Activated CD4-positive, CD25-positive, alpha-beta regulatory T cell (primary cell): Measurements from ENCODE around the gene BMPR1B.
"Not testable (repeated sequence)": the region's sequence is repeated elsewhere in the genome, so short reads cannot be mapped to it uniquely, and the experiment has no call there.

Source experiments
- DNase-seq, 4 experiments: peaks; one replicate each; lab custom pipeline; 2025; lab: John Stamatoyannopoulos, UW

The BMPR1B gene

DNA sequence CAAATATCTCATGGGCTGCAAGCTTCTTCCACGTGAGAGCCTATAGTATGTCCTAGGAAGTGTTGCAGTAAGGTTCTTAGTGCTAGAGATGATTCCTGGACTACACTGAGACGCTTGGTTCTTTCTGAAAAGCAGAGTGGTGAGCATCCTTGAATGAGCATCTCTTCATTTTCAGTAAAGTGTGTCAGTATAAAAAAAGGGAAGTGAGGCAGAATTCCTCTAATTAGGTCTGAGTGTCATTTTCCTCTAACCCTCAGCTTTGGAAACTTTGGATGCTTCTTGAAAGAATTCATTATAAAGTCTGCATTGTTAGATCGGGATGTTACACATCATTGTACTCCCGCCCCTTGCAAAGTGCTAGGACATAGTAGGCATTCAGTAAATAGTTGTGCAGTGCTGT lies 5.2 kb downstream of the BMPR1B start:
- DNase-seq, result no peak

DNA sequence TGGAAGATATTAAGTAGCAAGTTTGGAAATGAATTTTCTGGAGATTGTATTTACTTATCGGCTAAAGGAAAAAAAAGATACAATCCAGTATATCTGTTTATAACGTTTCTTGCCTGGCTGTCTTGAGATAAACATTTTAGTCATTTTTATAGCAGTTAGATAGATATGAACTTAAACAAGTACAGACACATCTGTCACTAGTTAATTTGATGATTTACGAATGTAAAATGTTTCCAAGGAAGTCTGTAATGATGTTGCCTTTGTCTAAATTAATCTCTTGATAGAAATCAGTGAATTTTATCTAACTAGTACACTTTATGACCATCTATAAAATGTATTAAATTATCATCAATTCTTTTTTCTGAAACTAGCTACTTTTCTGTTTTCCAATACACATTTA lies 5.7 kb downstream of the BMPR1B start:
- DNase-seq, result no peak

- DNase-seq, result no peak
Measured at GRCh38 chr4:94764069-94764468, 6.3 kb downstream of the BMPR1B start.

GRCh38 chr4:94765174-94765573 lies 7.4 kb downstream of the BMPR1B start:
- no peak for DNase-seq

- no peak for DNase-seq
Measured at GRCh38 chr4:94765648-94766047, 7.9 kb downstream of the BMPR1B start.

- DNase-seq, result no peak
Measured at GRCh38 chr4:94766856-94767255, 9.1 kb downstream of the BMPR1B start.

DNA sequence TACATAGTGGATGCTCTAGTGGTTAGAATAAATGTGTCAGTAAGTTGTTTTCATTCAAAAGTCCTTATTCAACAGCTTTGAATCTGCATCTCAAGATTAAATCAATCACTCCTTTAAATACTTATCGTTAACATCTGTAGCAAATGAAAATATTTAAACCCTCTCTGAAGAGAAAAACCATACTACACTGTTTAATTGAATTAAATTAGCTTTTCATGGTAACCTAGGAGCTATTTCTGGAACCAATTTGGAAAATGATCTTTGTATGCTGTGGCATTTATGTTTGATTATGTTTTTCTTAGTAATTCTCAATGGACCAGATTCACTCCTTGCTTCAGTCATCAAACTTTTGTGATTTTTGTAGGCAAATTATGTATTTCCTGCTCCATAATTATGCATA lies 9.7 kb downstream of the BMPR1B start:
- DNase-seq, result no peak

DNA sequence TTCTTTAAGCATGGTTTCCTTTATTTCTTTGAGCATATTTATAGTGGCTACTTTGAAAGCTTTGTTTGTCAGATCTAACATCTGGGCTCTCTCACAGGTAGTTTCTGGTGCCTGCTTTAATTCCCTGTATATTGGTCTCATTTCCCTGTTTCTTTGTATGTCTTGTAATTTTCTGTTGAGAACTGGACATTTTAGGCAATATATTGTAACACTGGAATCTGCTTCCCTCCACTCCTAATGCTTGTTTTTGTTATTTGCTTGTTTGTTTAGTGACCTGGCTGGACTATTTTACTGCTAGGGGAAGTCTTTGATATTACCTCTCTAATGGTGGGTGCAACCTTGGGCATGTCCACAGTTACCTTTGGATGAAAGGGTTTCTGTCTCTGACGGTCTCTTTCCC lies 25.0 kb downstream of the BMPR1B start:
- no peak for DNase-seq

- DNase-seq, result no peak
Measured at GRCh38 chr4:94791701-94792100, 33.9 kb downstream of the BMPR1B start.

DNA sequence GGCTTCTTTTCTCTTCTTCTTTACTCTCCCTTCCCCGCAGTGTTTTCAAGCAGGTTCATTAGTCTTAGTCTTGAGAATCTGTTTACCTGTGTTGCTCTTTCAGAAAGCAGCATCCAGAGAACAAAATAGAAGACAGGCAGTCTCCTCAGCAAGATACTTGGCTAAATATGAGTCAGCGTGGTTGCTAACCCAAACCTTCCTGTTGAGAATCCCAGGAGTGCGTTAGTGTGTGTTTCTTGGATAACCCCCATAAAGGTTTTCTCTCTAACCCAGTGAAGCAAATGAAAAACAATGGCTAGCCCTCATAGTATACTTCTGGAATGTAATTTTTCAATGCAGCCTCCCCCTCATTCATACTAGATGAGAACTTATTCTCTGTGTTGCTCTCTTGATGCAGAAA lies 41.1 kb downstream of the BMPR1B start:
- DNase-seq, result no peak

GRCh38 chr4:94801016-94801415 lies 43.3 kb downstream of the BMPR1B start:
- no peak for DNase-seq

DNA sequence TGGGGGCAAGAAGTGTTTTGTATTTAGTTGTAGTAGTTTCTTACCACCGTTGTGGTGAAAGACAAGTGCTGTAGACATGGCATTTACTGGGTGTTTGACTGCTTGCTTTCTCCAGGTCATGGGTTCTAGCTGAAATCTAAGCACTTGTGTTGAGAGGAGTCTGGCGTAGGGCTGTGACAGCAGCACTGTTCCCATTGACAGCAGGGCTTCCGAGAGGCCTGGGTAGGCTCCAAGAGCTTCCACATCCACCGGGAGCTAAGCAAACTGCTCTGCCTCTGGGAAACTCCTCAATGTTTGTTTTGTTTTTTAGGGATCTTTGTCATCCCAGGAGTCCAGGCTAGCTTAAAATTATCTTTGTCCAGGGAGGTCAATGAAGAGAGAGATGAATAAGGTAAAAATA lies 44.3 kb downstream of the BMPR1B start:
- DNase-seq, result no peak

DNA sequence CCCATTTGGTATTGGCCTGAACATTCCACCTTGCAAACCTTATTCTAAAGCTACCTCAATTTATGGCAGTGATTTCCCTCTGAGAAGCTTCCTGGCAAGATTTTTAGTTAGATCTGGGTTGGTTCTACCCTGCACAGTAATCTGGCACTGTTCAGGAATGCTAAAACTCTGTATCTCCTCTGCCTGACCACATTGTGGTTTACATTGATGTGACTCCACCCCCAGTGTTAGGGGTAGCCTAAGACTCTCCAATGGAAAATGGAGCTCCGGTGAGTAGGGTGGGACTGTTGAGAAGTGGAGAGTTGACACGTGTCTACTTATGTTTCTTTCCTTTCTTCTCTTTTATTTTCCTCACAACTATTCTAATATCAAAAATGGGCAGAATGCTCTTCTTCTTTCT lies 45.4 kb downstream of the BMPR1B start:
- no peak for DNase-seq

- DNase-seq, result no peak
Measured at GRCh38 chr4:94804650-94805049, 46.9 kb downstream of the BMPR1B start.

DNA sequence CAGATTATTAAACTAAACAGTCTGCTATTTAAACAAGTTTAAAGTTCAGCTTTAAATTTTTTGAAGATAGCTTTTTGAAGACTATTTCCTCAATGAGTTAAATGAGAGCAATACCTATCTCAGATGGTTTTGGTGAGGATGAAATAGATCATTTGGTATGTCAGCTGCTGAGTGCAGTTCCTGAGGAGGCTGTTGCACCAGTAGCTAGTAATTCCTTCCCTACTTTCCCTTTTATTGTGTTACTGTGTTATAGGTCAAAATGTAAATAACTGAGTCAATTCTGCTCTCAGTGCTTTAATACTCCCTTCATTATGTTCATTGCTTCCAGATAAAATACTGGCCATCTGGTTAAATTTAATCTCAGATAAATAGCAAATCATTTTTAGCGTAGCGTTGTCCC lies 48.6 kb downstream of the BMPR1B start:
- DNase-seq, result no peak

DNA sequence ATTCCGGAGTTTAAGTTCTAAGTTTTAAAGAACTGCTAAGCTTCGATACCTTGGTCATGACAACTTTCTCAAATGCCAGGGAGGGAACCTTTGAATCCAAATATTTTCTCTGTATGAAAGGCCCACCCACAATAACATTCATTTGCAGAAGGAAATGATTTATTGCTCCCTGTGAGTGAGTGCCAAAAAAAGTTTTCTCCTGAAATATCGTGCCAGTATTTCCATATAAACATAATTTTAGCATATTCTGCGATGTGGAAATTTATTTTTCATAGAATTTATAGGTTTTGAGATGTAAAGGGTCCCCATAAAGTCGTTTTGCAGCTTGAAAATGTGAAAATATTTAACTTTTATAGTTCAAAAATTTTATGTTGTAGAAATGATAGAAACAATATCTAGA lies 53.9 kb downstream of the BMPR1B start:
- no peak for DNase-seq

- DNase-seq, result no peak
Measured at GRCh38 chr4:94813221-94813620, 55.5 kb downstream of the BMPR1B start.

- no peak for DNase-seq
Measured at GRCh38 chr4:94814237-94814636, 56.5 kb downstream of the BMPR1B start.

GRCh38 chr4:94819371-94820168 lies 61.8 kb downstream of the BMPR1B start:
- DNase-seq, result no peak

- no peak for DNase-seq
Measured at GRCh38 chr4:94826206-94826605, 68.5 kb downstream of the BMPR1B start.

DNA sequence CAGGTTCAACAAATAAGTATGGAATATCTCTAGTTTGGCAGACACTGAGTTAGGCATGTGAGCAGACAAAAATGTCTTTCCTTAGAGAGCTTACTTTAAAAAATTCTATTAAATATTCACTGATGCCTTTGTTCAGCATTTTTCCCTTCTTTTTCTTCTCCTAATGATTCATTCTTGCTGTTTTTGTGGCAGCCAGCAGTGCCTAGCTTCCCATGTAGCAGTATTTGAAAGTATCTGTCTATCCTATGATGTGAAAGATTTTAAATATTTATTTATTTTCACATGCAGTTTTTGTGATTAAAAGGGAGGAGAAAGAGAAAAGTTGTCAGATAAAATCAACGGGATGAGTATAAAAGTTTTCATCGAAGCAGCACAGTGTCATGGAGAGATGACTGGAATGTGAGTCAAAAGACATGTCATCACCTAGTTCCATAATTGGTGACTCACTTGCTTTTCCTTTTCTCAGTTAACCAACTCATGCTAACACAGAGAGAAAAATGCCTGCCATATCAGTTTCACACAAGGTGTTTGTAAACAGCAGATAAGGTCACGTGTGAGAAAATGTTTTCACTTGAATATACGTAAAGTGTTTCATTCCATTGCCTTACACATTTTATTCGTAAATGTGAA lies 69.8 kb downstream of the BMPR1B start:
- no peak for DNase-seq

DNA sequence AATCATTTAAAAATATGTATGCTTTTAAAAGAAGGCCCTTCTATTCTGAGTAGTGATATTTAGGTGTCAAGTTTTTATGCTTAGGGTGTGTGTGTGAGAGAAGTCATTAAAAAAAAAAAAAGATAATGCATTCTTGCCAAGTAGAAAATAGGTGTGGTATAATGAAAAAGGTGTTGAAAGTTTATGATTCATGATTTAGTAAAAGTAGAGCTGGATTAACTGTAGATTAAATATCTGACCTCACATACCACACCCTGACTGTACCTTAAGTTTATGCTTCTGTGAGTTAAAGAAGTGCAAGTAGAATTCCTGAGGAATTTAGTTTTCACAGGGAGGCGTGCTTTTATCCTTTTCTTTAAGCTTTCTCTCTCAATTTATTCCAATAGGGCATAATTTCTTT lies 71.1 kb downstream of the BMPR1B start:
- no peak for DNase-seq

DNA sequence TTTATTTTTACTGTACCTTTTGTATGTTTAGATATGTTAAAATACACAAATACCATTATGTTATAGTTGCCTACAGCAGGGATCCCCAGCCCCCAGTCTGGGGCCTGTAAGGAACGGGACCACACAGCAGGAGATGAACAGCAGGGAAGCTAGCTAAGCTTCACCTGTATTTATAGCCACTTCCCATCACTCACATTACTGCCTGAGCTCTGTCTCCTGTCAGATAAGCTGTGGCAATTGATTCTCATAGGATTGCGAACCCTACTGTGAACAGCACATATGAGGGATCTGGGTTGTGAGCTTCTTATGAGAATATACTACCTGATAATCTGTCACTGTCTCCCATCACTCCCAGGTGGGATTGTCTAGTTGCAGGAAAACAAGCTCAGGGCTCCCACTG lies 73.9 kb downstream of the BMPR1B start:
- no peak for DNase-seq

- not testable (repeated sequence) for DNase-seq
Measured at GRCh38 chr4:94832329-94832728, 74.6 kb downstream of the BMPR1B start.
